ENCODE data around the gene AGPAT4.

DNA sequence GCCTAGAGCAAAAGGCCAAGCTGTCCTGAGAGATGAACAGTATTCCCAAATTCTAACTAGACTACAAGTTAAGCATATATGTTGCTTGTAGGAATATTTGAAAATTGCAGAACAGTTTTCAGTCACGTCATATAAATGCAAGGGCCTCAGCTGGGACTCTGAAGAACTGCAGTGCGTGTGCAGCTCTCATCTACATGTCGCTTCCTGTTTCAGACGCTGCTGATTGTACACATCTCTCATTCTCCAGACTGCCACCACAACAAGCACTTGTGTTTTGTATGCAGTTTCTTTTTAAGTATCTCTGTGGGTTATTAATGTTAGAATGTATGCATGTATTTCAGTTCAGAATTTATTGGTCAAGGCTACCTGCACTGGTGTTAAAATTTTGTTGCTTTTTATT lies 162.6 kb downstream of the AGPAT4 start:
- no peak for TF ChIP-seq SRF (IDR thresholded peaks at IDR 0.05; ENCODE audit: low read depth, low read length)
- no peak for TF ChIP-seq TBP (CRISPR knock-in tag; IDR thresholded peaks at IDR 0.05)
- no peak for TF ChIP-seq CC2D1A (CRISPR knock-in tag; IDR thresholded peaks at IDR 0.05)
- TF ChIP-seq CHD4 (IDR thresholded peaks at IDR 0.05; ENCODE audit: borderline replicate concordance, low read length) = no peak
- TF ChIP-seq KLF16 (CRISPR knock-in tag; IDR thresholded peaks at IDR 0.05) = no peak

All from HepG2 (cell line).